NB4 (cell line): ENCODE data around the gene SMO.

ENCODE experiments used
- DNase-seq: peaks from one replicate; pipeline ENCODE4 v3.0.0; 2010; ENCODE audit warnings: low read depth
- H3K4me3 ChIP-seq: one replicate; pipeline ENCODE4 v1.5.1; 2011; ENCODE audit warnings: mild to moderate bottlenecking, low read depth, low read length, moderate library complexity
- CTCF ChIP-seq: IDR thresholded peaks from one replicate; pipeline ENCODE4 v1.5.1; 2012; ENCODE audit warnings: low read depth, low read length
- MAX ChIP-seq: IDR thresholded peaks from 2 replicates; pipeline ENCODE4 v1.6.1; 2011; ENCODE audit warnings: low read depth, low read length
- MYC ChIP-seq: IDR thresholded peaks from 2 replicates; pipeline ENCODE4 v1.6.1; 2011; ENCODE audit warnings: low read depth, low read length
- POLR2A ChIP-seq: IDR thresholded peaks from 2 replicates; pipeline ENCODE4 v1.6.1; 2011; ENCODE audit warnings: mild to moderate bottlenecking; ENCODE audit not compliant: insufficient read length; ENCODE audit errors: extremely low read depth

Gene SMO

GRCh38 chr7:129188372-129188891 lies at the start of gene SMO:
SMO (plus strand) TSS chr7:129188633; CDS start chr7:129189152, 519 bp downstream.
- H3K4me3 ChIP-seq, result no peak within 1 kb of the TSS
- DNase-seq, result no peak
- TF ChIP-seq CTCF, result no peak
- TF ChIP-seq POLR2A, result no peak
- no peak for TF ChIP-seq MAX
- TF ChIP-seq MYC, result no peak

- TF ChIP-seq MAX (no peak; the same call in 1 of the 2 replicates), CTCF (no peak), MYC (no peak), POLR2A (no peak)
- no peak overlapping the region for H3K4me3 ChIP-seq
- no peak for DNase-seq
Measured at GRCh38 chr7:129143724-129144094, 44.7 kb upstream of the SMO start.

GRCh38 chr7:129144095-129144833 lies 44.2 kb upstream of the SMO start, which contains the start of gene TSPAN33:
TSPAN33 (plus strand) TSS chr7:129144707; CDS start chr7:129144981, 274 bp downstream.
- no peak for TF ChIP-seq MAX
- no peak for TF ChIP-seq CTCF
- no peak for TF ChIP-seq MYC
- no peak for TF ChIP-seq POLR2A
- H3K4me3 ChIP-seq, result peak within 1 kb of the TSS; percentile 51
- peak; percentile 74 for DNase-seq

- peak overlapping the region; percentile 12 for H3K4me3 ChIP-seq
- no peak for DNase-seq
- TF ChIP-seq POLR2A, result no peak
- no peak for TF ChIP-seq MYC
- TF ChIP-seq MAX, result no peak
- TF ChIP-seq CTCF, result peak; percentile 36
Measured at GRCh38 chr7:129144834-129145668, 43.4 kb upstream of the SMO start.

GRCh38 chr7:129146237-129146979 lies 42.0 kb upstream of the SMO start:
- no peak for TF ChIP-seq MAX
- no peak for TF ChIP-seq MYC
- no peak for TF ChIP-seq CTCF
- TF ChIP-seq POLR2A, result no peak
- H3K4me3 ChIP-seq, result no peak overlapping the region
- no peak for DNase-seq
